Epithelial cell of esophagus (primary cell): ENCODE data around the gene CCDC97.

Experiments
- DNase-seq: peaks from one replicate; pipeline ENCODE4 v3.0.0; 2010; ENCODE audit warnings: low read depth
- H3K4me3 ChIP-seq: 2 replicates; pipeline ENCODE4 v1.5.1; 2011; ENCODE audit warnings: mild to moderate bottlenecking, low read length, control low read depth
- CTCF ChIP-seq: IDR thresholded peaks from 2 replicates; pipeline ENCODE4 v1.5.1; 2011; ENCODE audit warnings: low read depth, mild to moderate bottlenecking, low read length, control low read depth, inconsistent platforms; ENCODE audit not compliant: insufficient read depth; ENCODE audit errors: missing control alignments

Gene CCDC97

GRCh38 chr19:41299046-41299754 is 10.8 kb upstream of the CCDC97 start:
- TF ChIP-seq CTCF = no peak
- no peak for DNase-seq
- no peak overlapping the region for H3K4me3 ChIP-seq

GRCh38 chr19:41299755-41300089 is 10.2 kb upstream of the CCDC97 start:
- peak; percentile 14 for DNase-seq
- H3K4me3 ChIP-seq = no peak overlapping the region
- no peak for TF ChIP-seq CTCF

GRCh38 chr19:41300555-41300954 is 9.4 kb upstream of the CCDC97 start:
- TF ChIP-seq CTCF = no peak
- no peak for DNase-seq
- H3K4me3 ChIP-seq = no peak overlapping the region

- no peak for TF ChIP-seq CTCF
- DNase-seq = no peak
- H3K4me3 ChIP-seq = no peak overlapping the region
These were observed 7.2 kb upstream of the CCDC97 start for GRCh38 chr19:41302624-41303351.

- no peak for DNase-seq
- no peak overlapping the region for H3K4me3 ChIP-seq
- TF ChIP-seq CTCF = no peak
These were observed 6.0 kb upstream of the CCDC97 start for GRCh38 chr19:41303954-41304353.

GRCh38 chr19:41304706-41305483 is 5.1 kb upstream of the CCDC97 start:
- no peak overlapping the region for H3K4me3 ChIP-seq
- DNase-seq = no peak
- no peak for TF ChIP-seq CTCF
